Erythroblast (primary cell): Measurements from ENCODE around the gene XYLT1.

Experiments
- GATA1 ChIP-seq: IDR thresholded peaks from 2 replicates; pipeline ENCODE4 v1.6.1; 2011; ENCODE audit warnings: low read depth, mild to moderate bottlenecking, control low read depth, low read length, moderate library complexity
- POLR2A ChIP-seq: IDR thresholded peaks from 2 replicates; pipeline ENCODE4 v1.6.1; 2011; ENCODE audit warnings: mild to moderate bottlenecking, low read length

GRCh38 chr16:17345043-17345442 is 125.7 kb downstream of the XYLT1 start:
- TF ChIP-seq POLR2A (no peak), GATA1 (no peak)
